Neural cell (in vitro differentiated cells): ENCODE data around the gene MED15. TPM values are rescaled to one million over a fixed set of nuclear protein-coding genes. Genes with fewer than 3 reads are reported as not detected.
"Not testable (repeated sequence)": the region's sequence is repeated elsewhere in the genome, so short reads cannot be mapped to it uniquely, and the experiment has no call there.

Source experiments
- H2AFZ ChIP-seq: fragments of 200-600, 300-800 bp; sonication (generic), shearing (Covaris generic); 2 replicates; pipeline ENCODE4 v1.6.0; 2014; ENCODE audit warnings: low read depth, mild to moderate bottlenecking, antibody characterized with exemption, low read length, moderate library complexity
- H3F3A ChIP-seq: fragments of 200-600 bp; shearing (Covaris generic); 2 replicates; pipeline ENCODE4 v1.6.1; 2016; ENCODE audit warnings: mild to moderate bottlenecking, moderate library complexity, mixed read lengths, antibody characterized with exemption, low read length; ENCODE audit not compliant: insufficient read depth, poor library complexity, severe bottlenecking
- H3K27ac ChIP-seq: fragments of 200-600, 300-800 bp; sonication (generic), shearing (Covaris generic); 2 replicates; pipeline ENCODE4 v1.5.1; 2014; ENCODE audit warnings: mild to moderate bottlenecking, low read length, moderate library complexity
- H3K27me3 ChIP-seq: fragments of 300-800, 200-600 bp; sonication (generic), shearing (Covaris generic); 2 replicates; pipeline ENCODE4 v1.6.0; 2014; ENCODE audit warnings: mild to moderate bottlenecking, low read depth, low read length, moderate library complexity; ENCODE audit not compliant: insufficient read depth
- H3K36me3 ChIP-seq: fragments of 300-800, 200-600 bp; sonication (generic), shearing (Covaris generic); 2 replicates; pipeline ENCODE4 v1.5.1; 2014; ENCODE audit warnings: mild to moderate bottlenecking, antibody characterized with exemption, low read length, moderate library complexity; ENCODE audit not compliant: insufficient read depth
- H3K4me2 ChIP-seq: fragments of 300-800, 200-600 bp; sonication (generic), shearing (Covaris generic); 2 replicates; pipeline ENCODE4 v1.6.0; 2014; ENCODE audit warnings: mild to moderate bottlenecking, low read length
- H3K4me3 ChIP-seq: fragments of 300-800, 200-600 bp; sonication (generic), shearing (Covaris generic); 2 replicates; pipeline ENCODE4 v1.5.1; 2014; ENCODE audit warnings: mild to moderate bottlenecking, low read length, moderate library complexity
- H3K79me2 ChIP-seq: fragments of 200-600 bp; shearing (Covaris generic); replicated peaks from 2 replicates; pipeline ENCODE4 v1.6.0; 2014; ENCODE audit warnings: mild to moderate bottlenecking, low read length, moderate library complexity; ENCODE audit not compliant: insufficient read depth
- H3K9ac ChIP-seq: fragments of 300-800, 200-600 bp; sonication (generic), shearing (Covaris generic); 2 replicates; pipeline ENCODE4 v1.6.1; 2016; ENCODE audit warnings: mild to moderate bottlenecking, low read length, mixed read lengths
- H3K9me2 ChIP-seq: fragments of 200-600 bp; shearing (Covaris generic); 2 replicates; pipeline ENCODE4 v1.6.1; 2016; ENCODE audit warnings: mild to moderate bottlenecking, low read length, mixed read lengths; ENCODE audit not compliant: insufficient read depth
- H3K9me3 ChIP-seq: fragments of 200-600, 300-800 bp; sonication (generic), shearing (Covaris generic); 2 replicates; pipeline ENCODE4 v1.6.1; 2016; ENCODE audit warnings: mild to moderate bottlenecking, mixed run types, low read length, moderate library complexity, mixed read lengths
- H4K20me1 ChIP-seq: fragments of 200-600 bp; shearing (Covaris generic); 2 replicates; pipeline ENCODE4 v1.6.1; 2016; ENCODE audit warnings: mild to moderate bottlenecking, mixed run types; ENCODE audit not compliant: insufficient read depth
- CTCF ChIP-seq: fragments of 450-650 bp; IDR thresholded peaks from 2 replicates; pipeline ENCODE4 v1.5.1; 2014; ENCODE audit warnings: antibody characterized with exemption, mild to moderate bottlenecking, moderate library complexity; ENCODE audit not compliant: poor library complexity, severe bottlenecking
- EP300 ChIP-seq: fragments of 450-650 bp; conservative IDR thresholded peaks from 2 replicates; pipeline ENCODE4 v1.6.1; 2014; ENCODE audit warnings: antibody characterized with exemption, mild to moderate bottlenecking, moderate library complexity; ENCODE audit not compliant: poor library complexity, severe bottlenecking
- EZH2 ChIP-seq: fragments of 200-600, 300-800 bp; shearing (Covaris generic), sonication (generic); IDR thresholded peaks from 2 replicates; pipeline ENCODE4 v1.6.1; 2014; ENCODE audit warnings: antibody characterized with exemption, low read length, borderline replicate concordance, mild to moderate bottlenecking; ENCODE audit not compliant: insufficient read depth, poor library complexity, severe bottlenecking
- MXI1 ChIP-seq: fragments of 450-650 bp; conservative IDR thresholded peaks from 2 replicates; pipeline ENCODE4 v1.6.1; 2014; ENCODE audit warnings: antibody characterized with exemption, mild to moderate bottlenecking; ENCODE audit not compliant: poor library complexity, severe bottlenecking
- POLR2AphosphoS5 ChIP-seq: IDR thresholded peaks from 2 replicates; pipeline ENCODE4 v1.6.1; 2012
- RAD21 ChIP-seq: fragments of 450-650 bp; conservative IDR thresholded peaks from 2 replicates; pipeline ENCODE4 v1.6.1; 2014; ENCODE audit warnings: antibody characterized with exemption, mild to moderate bottlenecking, moderate library complexity
- REST ChIP-seq: IDR thresholded peaks from 2 replicates; pipeline ENCODE4 v1.6.1; 2012; ENCODE audit warnings: borderline replicate concordance
- SMC3 ChIP-seq: fragments of 450-650 bp; conservative IDR thresholded peaks from 2 replicates; pipeline ENCODE4 v1.6.1; 2014; ENCODE audit warnings: antibody characterized with exemption, mild to moderate bottlenecking, moderate library complexity; ENCODE audit not compliant: poor library complexity
- TAF1 ChIP-seq: IDR thresholded peaks from 2 replicates; pipeline ENCODE4 v1.6.1; 2012; ENCODE audit warnings: low read depth
- polyA plus RNA-seq: library from polyadenylated mRNA; depleted of rRNA; stranded (reverse); fragments of >200 nt; gene quantifications from 2 replicates; pipeline ENCODE4 v1.2.3, GENCODE V29; 2014

Gene MED15
- polyA plus RNA-seq, 1 donor from 2014 or later, result 13.2 TPM

GRCh38 chr22:20542736-20543135, 35.3 kb downstream of the MED15 start:
- no peaks in the 10 kb centered on the region for H3F3A ChIP-seq
- no peak overlapping the region for H3K4me3 ChIP-seq
- H2AFZ ChIP-seq, result no peak overlapping the region
- no peaks in the 10 kb centered on the region for H3K27me3 ChIP-seq
- H3K27ac ChIP-seq, result no peak overlapping the region
- no peaks in the 10 kb centered on the region for H3K9me2 ChIP-seq
- no peak overlapping the region for H3K9ac ChIP-seq
- peaks cover 3% of the 10 kb centered on the region for H3K79me2 ChIP-seq
- peaks cover 6% of the 10 kb centered on the region for H3K36me3 ChIP-seq
- H3K9me3 ChIP-seq, result no peaks in the 10 kb centered on the region
- H3K4me2 ChIP-seq, result no peak overlapping the region
- TF ChIP-seq CTCF, result no peak
- TF ChIP-seq EP300, result no peak
- no peak for TF ChIP-seq REST
- TF ChIP-seq RAD21, result no peak
- TF ChIP-seq SMC3, result no peak
- no peak for TF ChIP-seq MXI1
- TF ChIP-seq TAF1, result no peak
- no peak for TF ChIP-seq EZH2
- no peak for TF ChIP-seq POLR2AphosphoS5
- no peaks in the 10 kb centered on the region for H4K20me1 ChIP-seq

- H2AFZ ChIP-seq, H3K36me3 ChIP-seq, H3K9me2 ChIP-seq, H3K27ac ChIP-seq, H3K27me3 ChIP-seq, H3K4me2 ChIP-seq, H3K9ac ChIP-seq, H3F3A ChIP-seq, H3K9me3 ChIP-seq, H3K4me3 ChIP-seq, H3K79me2 ChIP-seq, H4K20me1 ChIP-seq: not testable (repeated sequence)
Observed at GRCh38 chr22:20545318-20545634, 37.9 kb downstream of the MED15 start.
